ENCODE data around the gene UNC13D. TPM values are rescaled to one million over a fixed set of nuclear protein-coding genes. Genes with fewer than 3 reads are reported as not detected.

UNC13D gene
- total and polyA plus RNA-seq, 8 donors = 6.4 to 45.5 (median 18.2) TPM

- peak overlapping the region; percentile 77 to 99 (median 91) for H3K27ac ChIP-seq
- peaks cover 45 to 83% (median 61%) of the 10 kb centered on the region in 4 donors for H3K4me1 ChIP-seq
- peak overlapping the region in 2 of 4 donors; percentile 40 to 43 for H3K4me3 ChIP-seq
- 26 to 40% (median 27%) methylated on average over 7 to 21 of the region's 21 CpGs for WGBS, 5 donors
- H3K9me3 ChIP-seq = no peaks in the 10 kb centered on the region
- intact Hi-C loops (cut with DNase I; ENCODE audit: low total_unique reads) = no loop called here
- H3K36me3 ChIP-seq = peaks cover 41 to 61% (median 52%) of the 10 kb centered on the region in 4 donors
- peak; percentile 93 to 95 for DNase-seq
- no peaks in the 10 kb centered on the region for H3K27me3 ChIP-seq
- TF ChIP-seq POLR2A (IDR thresholded peaks at IDR 0.05) = peak in 1 of 4 donors; percentile 34
- TF ChIP-seq EP300 (IDR thresholded peaks at IDR 0.05) = no peak
- peak; percentile 56 to 86 (median 62) for TF ChIP-seq POLR2AphosphoS5 (IDR thresholded peaks at IDR 0.05)
- TF ChIP-seq CTCF (IDR thresholded peaks at IDR 0.05) = peak in 6 of 7 experiments; percentile 69 to 97 (median 94)
Observed at GRCh38 chr17:75845058-75845711, 981 bp upstream of the UNC13D start.

DNA sequence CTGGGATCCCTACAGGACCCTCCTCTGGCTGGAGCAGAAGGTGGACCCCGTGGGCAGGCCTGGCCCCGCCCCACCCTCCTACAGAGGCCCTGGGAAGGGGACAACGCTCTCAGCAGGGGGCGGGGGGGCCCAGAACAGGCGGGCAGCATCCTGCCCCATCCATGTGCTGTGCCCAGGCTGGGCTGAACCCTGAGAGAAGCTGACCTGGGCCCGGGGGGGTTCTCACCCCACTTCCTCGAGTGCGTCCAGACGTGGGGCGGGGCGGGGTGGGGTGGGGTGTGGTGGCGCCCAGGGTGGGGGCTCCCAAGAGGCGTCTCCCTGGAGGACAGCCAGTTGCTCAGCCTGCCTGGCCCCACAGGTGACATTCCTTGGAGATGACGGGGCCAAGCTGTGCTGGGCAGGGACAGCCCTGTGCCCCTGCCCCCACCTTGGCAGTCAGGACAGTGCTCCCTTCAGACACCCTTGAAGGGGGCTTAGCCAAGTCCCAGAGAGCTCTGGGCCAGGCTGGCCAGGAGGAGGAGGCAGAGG is 390 bp upstream of the UNC13D start:
- Histone ChIP-seq H3K36me3 (peaks cover 36 to 61% (median 52%) of the 10 kb centered on the region in 4 donors), H3K27me3 (no peaks in the 10 kb centered on the region), H3K9me3 (no peaks in the 10 kb centered on the region), H3K27ac (peak overlapping the region; percentile 77 to 99 (median 91)), H3K4me1 (peaks cover 45 to 77% (median 58%) of the 10 kb centered on the region in 4 donors), H3K4me3 (peak overlapping the region; percentile 34 to 43 (median 40))
- 11 to 38% (median 17%) methylated on average over 2 to 14 of the region's 14 CpGs for WGBS, 5 donors
- TF ChIP-seq POLR2A (IDR thresholded peaks at IDR 0.05) = no peak
- TF ChIP-seq EP300 (IDR thresholded peaks at IDR 0.05) = no peak
- no peak for TF ChIP-seq CTCF (IDR thresholded peaks at IDR 0.05)
- peak in 1 of 3 donors; percentile 19 for TF ChIP-seq POLR2AphosphoS5 (IDR thresholded peaks at IDR 0.05)
- intact Hi-C loops (cut with DNase I; ENCODE audit: low total_unique reads) = no loop called here
- peak; percentile 88 to 94 for DNase-seq

- H3K27me3 ChIP-seq = no peaks in the 10 kb centered on the region
- H3K4me3 ChIP-seq = peak overlapping the region; percentile 34 to 43 (median 40)
- peak in 1 of 2 donors; percentile 16 for DNase-seq
- H3K27ac ChIP-seq = peak overlapping the region; percentile 77 to 99 (median 91)
- TF ChIP-seq CTCF (IDR thresholded peaks at IDR 0.05) (no peak), POLR2AphosphoS5 (IDR thresholded peaks at IDR 0.05) (no peak), EP300 (IDR thresholded peaks at IDR 0.05) (no peak), POLR2A (IDR thresholded peaks at IDR 0.05) (no peak)
- intact Hi-C loops (cut with DNase I; ENCODE audit: low total_unique reads) = no loop called here
- no peaks in the 10 kb centered on the region for H3K9me3 ChIP-seq
- H3K36me3 ChIP-seq = peaks cover 26 to 60% (median 44%) of the 10 kb centered on the region in 4 donors
- H3K4me1 ChIP-seq = peaks cover 37 to 62% (median 43%) of the 10 kb centered on the region in 4 donors
- WGBS, 5 donors = 73 to 88% (median 76%) methylated on average over 11 to 22 of the region's 22 CpGs
Observed at GRCh38 chr17:75842963-75843576, 1.1 kb downstream of the UNC13D start.

- TF ChIP-seq POLR2A (IDR thresholded peaks at IDR 0.05) = no peak
- TF ChIP-seq CTCF (IDR thresholded peaks at IDR 0.05) = no peak
- TF ChIP-seq POLR2AphosphoS5 (IDR thresholded peaks at IDR 0.05) = no peak
- no peak for TF ChIP-seq EP300 (IDR thresholded peaks at IDR 0.05)
- 85 to 91% (median 88%) methylated on average over 7 to 18 of the region's 18 CpGs for WGBS, 5 donors
Observed at GRCh38 chr17:75842411-75842810, 1.8 kb downstream of the UNC13D start.

More at GRCh38 chr17:75842411-75842810, 1.8 kb downstream of the UNC13D start:
- Histone ChIP-seq H3K4me1 (peaks cover 30 to 56% (median 37%) of the 10 kb centered on the region in 4 donors), H3K4me3 (peak overlapping the region in 1 of 4 donors; percentile 40), H3K27me3 (no peaks in the 10 kb centered on the region), H3K36me3 (peaks cover 19 to 59% (median 38%) of the 10 kb centered on the region in 4 donors), H3K9me3 (no peaks in the 10 kb centered on the region), H3K27ac (peak overlapping the region; percentile 12 to 99 (median 91))
- no peak for DNase-seq
- intact Hi-C loops (cut with DNase I; ENCODE audit: low total_unique reads) = no loop called here
